Measurements from ENCODE around the gene RCBTB1.

The RCBTB1 gene

DNA sequence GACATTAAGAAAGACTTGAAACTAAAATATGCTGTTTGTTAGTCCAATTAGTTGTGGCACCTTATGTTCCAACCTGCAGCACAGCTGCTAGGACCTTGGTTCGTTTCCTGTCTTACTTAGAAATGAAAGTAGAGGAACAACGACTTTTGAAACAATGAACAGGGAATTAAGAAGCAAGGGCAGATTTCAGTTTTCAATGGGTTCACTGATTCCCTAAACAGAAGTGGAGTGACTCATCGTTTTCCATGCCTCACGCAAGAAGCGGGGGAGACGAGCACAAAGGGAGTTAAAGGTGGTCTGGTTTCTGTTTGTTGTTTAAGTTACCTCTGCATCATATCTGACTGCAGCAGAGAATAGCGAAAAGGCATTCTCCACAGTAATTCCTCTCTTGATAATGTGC, 44.8 kb downstream of the RCBTB1 start:
- H3K4me3 ChIP-seq (ENCODE audit: low read depth, low read length) = no peak overlapping the region
- TF ChIP-seq, protein P1, sequence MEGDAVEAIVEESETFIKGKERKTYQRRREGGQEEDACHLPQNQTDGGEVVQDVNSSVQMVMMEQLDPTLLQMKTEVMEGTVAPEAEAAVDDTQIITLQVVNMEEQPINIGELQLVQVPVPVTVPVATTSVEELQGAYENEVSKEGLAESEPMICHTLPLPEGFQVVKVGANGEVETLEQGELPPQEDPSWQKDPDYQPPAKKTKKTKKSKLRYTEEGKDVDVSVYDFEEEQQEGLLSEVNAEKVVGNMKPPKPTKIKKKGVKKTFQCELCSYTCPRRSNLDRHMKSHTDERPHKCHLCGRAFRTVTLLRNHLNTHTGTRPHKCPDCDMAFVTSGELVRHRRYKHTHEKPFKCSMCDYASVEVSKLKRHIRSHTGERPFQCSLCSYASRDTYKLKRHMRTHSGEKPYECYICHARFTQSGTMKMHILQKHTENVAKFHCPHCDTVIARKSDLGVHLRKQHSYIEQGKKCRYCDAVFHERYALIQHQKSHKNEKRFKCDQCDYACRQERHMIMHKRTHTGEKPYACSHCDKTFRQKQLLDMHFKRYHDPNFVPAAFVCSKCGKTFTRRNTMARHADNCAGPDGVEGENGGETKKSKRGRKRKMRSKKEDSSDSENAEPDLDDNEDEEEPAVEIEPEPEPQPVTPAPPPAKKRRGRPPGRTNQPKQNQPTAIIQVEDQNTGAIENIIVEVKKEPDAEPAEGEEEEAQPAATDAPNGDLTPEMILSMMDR (conservative IDR thresholded peaks at IDR 0.05; ENCODE audit: low read depth, low read length) = no peak
- peak; percentile 35 for DNase-seq (ENCODE audit: low read depth)

DNA sequence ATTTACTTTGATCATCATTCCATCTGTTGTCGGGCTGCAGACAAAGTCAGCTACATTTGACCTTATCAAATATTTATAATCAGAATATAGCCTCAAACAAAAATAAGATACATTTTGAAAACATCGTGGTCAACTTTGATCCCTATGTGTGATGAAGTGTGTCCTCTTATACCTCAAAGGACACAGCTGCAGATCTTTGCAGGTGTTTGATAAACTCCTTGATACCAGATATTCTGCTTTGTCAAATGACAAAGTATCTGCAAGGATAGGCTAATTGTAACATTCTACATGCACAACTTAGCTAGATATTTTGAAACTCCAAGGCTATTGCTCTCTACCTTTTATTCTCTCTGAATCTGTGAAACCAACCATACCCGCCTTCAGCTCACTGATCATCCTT, 45.6 kb downstream of the RCBTB1 start:
- TF ChIP-seq, protein P1 (conservative IDR thresholded peaks at IDR 0.05; ENCODE audit: low read depth, low read length) = no peak
- H3K4me3 ChIP-seq (ENCODE audit: low read depth, low read length) = no peak overlapping the region
- DNase-seq (ENCODE audit: low read depth) = no peak

DNA sequence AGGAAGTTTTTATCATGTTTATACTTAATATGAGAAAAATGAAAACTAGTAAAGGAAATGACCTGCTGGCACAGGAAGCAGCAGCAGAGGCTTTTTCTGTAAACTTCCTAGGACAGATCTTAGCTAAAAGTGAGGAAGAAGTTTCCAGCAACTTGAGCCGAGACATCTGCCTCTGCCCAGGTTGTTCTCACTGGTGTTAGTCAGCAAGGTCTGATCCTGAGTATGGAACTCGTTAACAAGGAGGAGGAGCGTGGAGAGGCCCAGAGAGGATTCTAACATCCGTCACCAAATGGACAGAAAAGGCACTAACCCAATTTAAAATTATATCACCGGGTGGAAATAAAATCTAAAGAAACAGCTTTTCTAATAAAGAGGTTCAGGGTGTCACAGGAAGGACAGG, 46.0 kb downstream of the RCBTB1 start:
- no peak overlapping the region for H3K4me3 ChIP-seq (ENCODE audit: low read depth, low read length)
- TF ChIP-seq, protein P1 (conservative IDR thresholded peaks at IDR 0.05; ENCODE audit: low read depth, low read length) = no peak
- peak; percentile 66 for DNase-seq (ENCODE audit: low read depth)

DNA sequence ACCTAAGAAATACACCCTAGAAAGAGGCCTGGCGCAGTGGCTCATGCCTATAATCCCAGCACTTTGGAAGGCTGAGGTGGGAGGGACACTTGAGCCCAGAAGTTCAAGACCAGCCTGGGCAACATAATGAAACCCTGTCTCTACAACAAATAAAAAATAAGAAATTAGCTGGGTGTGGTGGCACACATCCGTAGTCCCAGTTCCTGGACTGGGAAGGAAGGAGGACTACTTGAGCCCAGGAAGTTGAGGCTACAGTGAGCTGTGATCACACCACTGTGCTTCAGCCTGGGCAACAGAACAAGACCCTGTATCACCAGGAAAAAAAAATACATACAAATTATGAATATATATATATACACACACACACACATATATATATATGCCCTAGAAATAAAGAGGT, 47.0 kb downstream of the RCBTB1 start:
- TF ChIP-seq, protein P1 (conservative IDR thresholded peaks at IDR 0.05; ENCODE audit: low read depth, low read length) = no peak
- no peak overlapping the region for H3K4me3 ChIP-seq (ENCODE audit: low read depth, low read length)
- no peak for DNase-seq (ENCODE audit: low read depth)

DNA sequence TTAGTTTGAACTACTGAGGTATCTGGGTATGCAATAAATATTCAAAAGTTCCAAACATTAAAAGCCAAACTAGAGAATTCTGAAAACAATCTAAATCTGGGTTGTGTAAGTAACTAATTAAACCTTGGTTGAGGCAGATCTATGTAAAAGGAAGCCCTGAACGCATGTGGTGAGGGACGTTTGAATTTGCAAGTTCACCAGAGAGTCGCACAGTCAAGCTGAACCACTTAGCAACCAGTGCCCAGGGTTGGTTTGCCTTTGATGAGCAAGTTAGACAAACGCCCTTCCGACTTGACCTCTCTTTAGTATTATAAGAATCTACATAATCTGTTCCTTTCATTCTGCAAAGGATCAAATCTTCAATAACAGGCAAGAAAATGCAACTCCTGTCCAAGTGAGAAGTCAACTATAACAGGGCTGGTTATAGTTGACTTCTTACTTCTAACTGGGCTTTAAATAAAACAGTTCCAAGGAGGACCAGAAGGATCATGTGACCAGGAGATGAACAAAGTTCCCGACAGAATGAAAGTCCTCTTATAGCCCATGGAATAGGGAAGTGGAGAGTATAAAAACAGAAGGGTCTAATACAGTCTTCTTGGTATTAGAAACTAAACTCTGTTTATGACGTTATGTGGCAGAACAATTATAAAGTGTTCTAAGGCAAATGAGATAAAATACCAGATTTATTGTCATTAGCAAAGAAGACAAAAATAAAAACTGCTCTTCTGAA, 49.0 kb downstream of the RCBTB1 start:
- no peak overlapping the region for H3K4me3 ChIP-seq (ENCODE audit: low read depth, low read length)
- DNase-seq (ENCODE audit: low read depth) = no peak
- TF ChIP-seq, protein P1 (conservative IDR thresholded peaks at IDR 0.05; ENCODE audit: low read depth, low read length) = no peak

DNA sequence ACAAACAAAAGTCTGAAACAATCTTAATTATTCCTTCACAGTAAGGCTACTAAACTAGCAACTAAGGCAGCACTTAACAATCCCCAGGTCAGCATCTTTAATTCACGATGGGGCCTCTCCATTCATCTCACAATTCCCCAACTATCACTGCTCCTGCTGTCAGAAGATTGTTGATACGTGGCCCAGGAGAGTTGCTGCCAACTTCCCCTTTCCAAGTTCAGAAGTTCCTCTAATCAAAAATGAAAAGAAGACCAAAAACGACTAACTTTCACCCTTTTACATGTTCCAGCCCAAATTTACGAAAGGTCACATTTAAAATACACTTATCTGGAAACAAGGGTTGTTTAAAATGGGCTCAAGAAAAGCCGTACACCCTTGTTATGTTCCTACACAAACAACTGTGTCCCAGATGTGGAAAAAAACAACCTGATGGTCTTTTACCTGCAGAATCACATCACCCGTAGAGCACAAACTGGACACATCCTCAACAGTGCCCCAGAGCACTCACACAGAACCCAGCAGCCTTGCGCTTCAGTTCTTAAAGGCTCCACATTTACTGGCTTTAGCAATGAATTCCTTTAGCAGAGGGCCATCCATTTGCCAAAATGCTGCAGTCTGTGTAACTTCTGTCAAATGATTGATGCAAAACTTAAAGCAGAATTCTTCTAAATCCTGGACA, 51.6 kb downstream of the RCBTB1 start:
- TF ChIP-seq, protein P1 (conservative IDR thresholded peaks at IDR 0.05; ENCODE audit: low read depth, low read length) = no peak
- no peak overlapping the region for H3K4me3 ChIP-seq (ENCODE audit: low read depth, low read length)
- DNase-seq (ENCODE audit: low read depth) = no peak

DNA sequence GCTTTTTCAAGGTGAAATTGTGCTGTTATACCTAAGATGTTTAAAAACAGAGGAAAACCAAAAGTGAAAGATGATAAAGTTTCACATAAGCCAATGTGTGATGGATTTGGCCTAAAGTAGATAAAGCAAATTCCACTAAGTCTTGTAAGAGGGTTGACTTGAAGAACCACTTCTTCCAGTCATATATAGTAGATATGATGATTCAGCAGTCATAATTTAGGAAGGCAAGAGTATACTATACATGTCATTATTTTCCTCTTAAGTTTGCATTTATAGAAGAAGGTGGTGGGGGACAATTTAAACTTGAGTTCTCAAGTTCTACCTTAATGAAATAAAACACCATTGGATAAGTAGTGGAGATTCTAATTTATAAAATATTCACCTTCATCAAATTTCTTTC, 52.3 kb downstream of the RCBTB1 start:
- DNase-seq (ENCODE audit: low read depth) = no peak
- TF ChIP-seq, protein P1 (conservative IDR thresholded peaks at IDR 0.05; ENCODE audit: low read depth, low read length) = no peak
- no peak overlapping the region for H3K4me3 ChIP-seq (ENCODE audit: low read depth, low read length)

Data from choroid plexus epithelial cell (primary cell).